ENCODE results near the gene SOAT2.
"Not testable (repeated sequence)": the region's sequence is repeated elsewhere in the genome, so short reads cannot be mapped to it uniquely, and the experiment has no call there.

The SOAT2 gene

DNA sequence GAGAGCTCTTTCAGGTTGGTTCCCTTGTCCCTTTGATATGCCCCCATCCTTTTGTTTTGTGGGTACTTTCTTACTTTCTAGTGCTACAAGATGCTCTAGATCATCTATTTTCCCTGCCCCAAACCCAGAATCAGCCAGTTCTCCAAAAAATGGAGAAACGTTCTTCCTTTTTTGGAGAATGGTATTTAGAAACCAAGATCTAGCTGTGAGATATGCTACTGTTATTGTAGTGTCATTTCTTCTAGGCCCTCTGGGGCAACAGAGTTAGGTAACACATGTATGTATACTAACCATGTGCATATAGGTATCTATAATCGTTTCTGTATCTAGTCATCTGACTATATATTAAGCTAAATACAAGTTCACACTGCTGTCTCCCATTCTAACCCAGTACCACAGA, 12.7 kb upstream of the SOAT2 start:
- Histone ChIP-seq H3K27me3 (replicated peaks in 2 of 5; ENCODE audit: control insufficient read depth in 4 of 5, insufficient read depth in 5 of 5, low read length in 4 of 5) (no peaks in the 10 kb centered on the region), H3K4me1 (ENCODE audit: control extremely low read depth in 1 of 4, control insufficient read depth in 4 of 4, insufficient read depth in 4 of 4, low read length in 3 of 4) (peaks cover 0 to 10% (median 4%) of the 10 kb centered on the region in 4 experiments), H3K36me3 (ENCODE audit: control insufficient read depth in 4 of 4, insufficient read depth in 4 of 4, low read length in 3 of 4) (no peaks in the 10 kb centered on the region), H3K9me3 (ENCODE audit: control extremely low read depth in 1 of 5, control insufficient read depth in 4 of 5, insufficient read depth in 2 of 5, low read depth in 1 of 5, low read length in 4 of 5) (no peaks in the 10 kb centered on the region), H3K4me3 (ENCODE audit: control insufficient read depth in 1 of 7, extremely low read depth in 1 of 7, insufficient read depth in 4 of 7, low read depth in 2 of 7, low read length in 6 of 7) (no peak overlapping the region), H3K27ac (ENCODE audit: insufficient read depth in 1 of 2, low read depth in 1 of 2, low read length in 2 of 2, poor library complexity in 1 of 2, severe bottlenecking in 2 of 2) (no peak overlapping the region)
- CTCF ChIA-PET: interaction anchor here (1.0 to 14.5 kb wide), 2 partner anchors 23 to 36 kb away, joined by 3 to 361 read pairs; no protein-coding TSS in a partner anchor
- no peak for DNase-seq
- POLR2A ChIA-PET: no interaction called here
- no CpG with 5 or more reads among the region's 2 CpGs for WGBS (ENCODE audit: insufficient coverage)

DNA sequence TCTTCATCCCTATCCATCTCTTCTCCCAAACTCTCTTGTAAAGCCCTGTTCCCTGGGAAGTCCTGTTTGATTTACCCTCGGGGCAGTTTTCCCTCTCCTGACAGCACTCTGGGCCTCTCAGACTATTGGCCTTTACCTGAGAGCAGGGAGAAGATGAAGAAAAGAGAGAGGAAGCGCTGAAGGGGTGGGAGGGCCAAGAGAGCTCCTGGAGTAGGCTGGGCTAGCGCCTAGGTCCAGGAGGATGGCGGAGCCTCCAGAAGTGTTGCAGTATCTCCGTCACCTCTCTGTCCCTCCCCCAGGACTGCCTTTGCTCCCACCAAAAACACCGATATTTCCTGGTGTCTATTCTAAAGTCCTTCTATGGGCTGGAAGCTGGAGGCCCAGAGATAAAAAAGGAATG, 11.5 kb upstream of the SOAT2 start:
- Histone ChIP-seq H3K27ac (ENCODE audit: insufficient read depth in 1 of 2, low read depth in 1 of 2, low read length in 2 of 2, poor library complexity in 1 of 2, severe bottlenecking in 2 of 2) (no peak overlapping the region), H3K36me3 (ENCODE audit: control insufficient read depth in 4 of 4, insufficient read depth in 4 of 4, low read length in 3 of 4) (no peaks in the 10 kb centered on the region), H3K4me1 (ENCODE audit: control extremely low read depth in 1 of 4, control insufficient read depth in 4 of 4, insufficient read depth in 4 of 4, low read length in 3 of 4) (peaks cover 0 to 13% (median 6%) of the 10 kb centered on the region in 4 experiments), H3K9me3 (ENCODE audit: control extremely low read depth in 1 of 5, control insufficient read depth in 4 of 5, insufficient read depth in 2 of 5, low read depth in 1 of 5, low read length in 4 of 5) (no peaks in the 10 kb centered on the region), H3K27me3 (replicated peaks in 2 of 5; ENCODE audit: control insufficient read depth in 4 of 5, insufficient read depth in 5 of 5, low read length in 4 of 5) (no peaks in the 10 kb centered on the region), H3K4me3 (ENCODE audit: control insufficient read depth in 1 of 7, extremely low read depth in 1 of 7, insufficient read depth in 4 of 7, low read depth in 2 of 7, low read length in 6 of 7) (no peak overlapping the region)
- CTCF ChIA-PET: interaction anchor here (1.7 to 14.5 kb wide), 2 partner anchors 13 to 24 kb away, joined by 9 to 361 read pairs; partner anchors contain the start of gene SPRYD3
- POLR2A ChIA-PET: no interaction called here
- no peak for DNase-seq
- WGBS (ENCODE audit: insufficient coverage): 100% methylated on average over 1 of the region's 6 CpGs

DNA sequence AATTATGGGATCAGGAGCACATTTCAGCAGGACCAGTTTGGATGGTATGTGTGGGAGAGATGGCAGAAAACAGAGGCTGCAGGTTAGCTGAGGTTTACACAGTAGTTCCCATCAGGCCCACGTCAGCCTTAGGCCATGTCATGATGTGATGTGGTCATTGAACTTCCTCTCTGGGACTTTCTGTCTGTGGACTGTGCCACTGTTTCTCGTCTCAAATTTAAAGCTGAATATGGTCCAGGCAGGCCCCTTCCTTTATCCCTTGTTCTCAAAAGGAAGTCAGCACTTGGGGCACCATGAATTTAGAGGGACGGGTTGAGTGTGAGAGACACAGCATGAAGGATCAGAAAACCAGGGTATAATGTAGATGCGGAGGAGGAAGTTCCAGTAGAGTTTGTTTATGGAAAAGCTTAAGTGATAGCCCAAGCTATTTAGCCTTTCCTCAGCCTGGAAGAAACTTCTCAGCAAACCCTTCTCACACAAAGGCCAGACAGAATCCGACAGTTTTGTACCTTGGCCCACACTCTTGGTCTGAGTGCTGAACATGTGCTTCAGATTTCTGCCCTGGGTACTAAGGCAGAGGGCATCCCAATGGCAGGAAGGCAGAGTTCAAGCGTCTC, 9.4 kb upstream of the SOAT2 start:
- POLR2A ChIA-PET: interaction anchor here (1.7 kb wide), 1 partner anchor 15 kb away, joined by 6 read pairs; the partner anchor contains the start of gene SPRYD3
- 90% methylated on average over 5 of the region's 6 CpGs for WGBS (ENCODE audit: insufficient coverage)
- Histone ChIP-seq H3K36me3 (ENCODE audit: control insufficient read depth in 4 of 4, insufficient read depth in 4 of 4, low read length in 3 of 4) (no peaks in the 10 kb centered on the region), H3K9me3 (ENCODE audit: control extremely low read depth in 1 of 5, control insufficient read depth in 4 of 5, insufficient read depth in 2 of 5, low read depth in 1 of 5, low read length in 4 of 5) (no peaks in the 10 kb centered on the region), H3K4me1 (ENCODE audit: control extremely low read depth in 1 of 4, control insufficient read depth in 4 of 4, insufficient read depth in 4 of 4, low read length in 3 of 4) (peaks cover 2 to 34% (median 26%) of the 10 kb centered on the region in 4 experiments), H3K27ac (ENCODE audit: insufficient read depth in 1 of 2, low read depth in 1 of 2, low read length in 2 of 2, poor library complexity in 1 of 2, severe bottlenecking in 2 of 2) (no peak overlapping the region), H3K27me3 (replicated peaks in 2 of 5; ENCODE audit: control insufficient read depth in 4 of 5, insufficient read depth in 5 of 5, low read length in 4 of 5) (no peaks in the 10 kb centered on the region), H3K4me3 (ENCODE audit: control insufficient read depth in 1 of 7, extremely low read depth in 1 of 7, insufficient read depth in 4 of 7, low read depth in 2 of 7, low read length in 6 of 7) (no peak overlapping the region)
- DNase-seq: peak in 2 of 3 donors; percentile 27 to 29
- CTCF ChIA-PET: interaction anchor here (0.9 to 14.5 kb wide), 4 partner anchors 9 to 26 kb away, joined by 4 to 361 read pairs (median 5); no protein-coding TSS in a partner anchor

GRCh38 chr12:53094394-53094787, 8.9 kb upstream of the SOAT2 start:
- ChIA-PET CTCF (interaction anchor here (1.2 to 14.5 kb wide), 3 partner anchors 8 to 26 kb away, joined by 4 to 361 read pairs (median 6); no protein-coding TSS in a partner anchor), POLR2A (interaction anchor here (1.7 kb wide), 1 partner anchor 15 kb away, joined by 6 read pairs; the partner anchor contains the start of gene SPRYD3)
- DNase-seq: no peak
- H3K36me3 ChIP-seq (ENCODE audit: control insufficient read depth in 4 of 4, insufficient read depth in 4 of 4, low read length in 3 of 4): no peaks in the 10 kb centered on the region
- H3K9me3 ChIP-seq (ENCODE audit: control extremely low read depth in 1 of 5, control insufficient read depth in 4 of 5, insufficient read depth in 2 of 5, low read depth in 1 of 5, low read length in 4 of 5): no peaks in the 10 kb centered on the region
- H3K27me3 ChIP-seq (replicated peaks in 2 of 5; ENCODE audit: control insufficient read depth in 4 of 5, insufficient read depth in 5 of 5, low read length in 4 of 5): no peaks in the 10 kb centered on the region
- H3K4me3 ChIP-seq (ENCODE audit: control insufficient read depth in 1 of 7, extremely low read depth in 1 of 7, insufficient read depth in 4 of 7, low read depth in 2 of 7, low read length in 6 of 7): no peak overlapping the region
- H3K4me1 ChIP-seq (ENCODE audit: control extremely low read depth in 1 of 4, control insufficient read depth in 4 of 4, insufficient read depth in 4 of 4, low read length in 3 of 4): peaks cover 2 to 39% (median 31%) of the 10 kb centered on the region in 4 experiments
- WGBS (ENCODE audit: insufficient coverage): 96% methylated on average over 6 of the region's 6 CpGs
- H3K27ac ChIP-seq (ENCODE audit: insufficient read depth in 1 of 2, low read depth in 1 of 2, low read length in 2 of 2, poor library complexity in 1 of 2, severe bottlenecking in 2 of 2): no peak overlapping the region

- ChIA-PET CTCF (interaction anchor here (1.3 to 14.5 kb wide), 3 partner anchors 9 to 27 kb away, joined by 3 to 361 read pairs (median 6); no protein-coding TSS in a partner anchor), POLR2A (interaction anchor here (1.7 kb wide), 1 partner anchor 16 kb away, joined by 6 read pairs; the partner anchor contains the start of gene SPRYD3)
- not testable (repeated sequence) for H3K27ac ChIP-seq (ENCODE audit: insufficient read depth in 1 of 2, low read depth in 1 of 2, low read length in 2 of 2, poor library complexity in 1 of 2, severe bottlenecking in 2 of 2); H3K4me3 ChIP-seq (ENCODE audit: control insufficient read depth in 1 of 7, extremely low read depth in 1 of 7, insufficient read depth in 4 of 7, low read depth in 2 of 7, low read length in 6 of 7); H3K9me3 ChIP-seq (ENCODE audit: control extremely low read depth in 1 of 5, control insufficient read depth in 4 of 5, insufficient read depth in 2 of 5, low read depth in 1 of 5, low read length in 4 of 5); H3K27me3 ChIP-seq (replicated peaks in 2 of 5; ENCODE audit: control insufficient read depth in 4 of 5, insufficient read depth in 5 of 5, low read length in 4 of 5); DNase-seq; H3K36me3 ChIP-seq (ENCODE audit: control insufficient read depth in 4 of 4, insufficient read depth in 4 of 4, low read length in 3 of 4)
- 100% methylated on average over 1 of the region's 5 CpGs for WGBS (ENCODE audit: insufficient coverage)
- peaks cover 2 to 39% (median 32%) of the 10 kb centered on the region in 4 experiments for H3K4me1 ChIP-seq (ENCODE audit: control extremely low read depth in 1 of 4, control insufficient read depth in 4 of 4, insufficient read depth in 4 of 4, low read length in 3 of 4)
Measured at GRCh38 chr12:53094796-53095595, 8.3 kb upstream of the SOAT2 start.

DNA sequence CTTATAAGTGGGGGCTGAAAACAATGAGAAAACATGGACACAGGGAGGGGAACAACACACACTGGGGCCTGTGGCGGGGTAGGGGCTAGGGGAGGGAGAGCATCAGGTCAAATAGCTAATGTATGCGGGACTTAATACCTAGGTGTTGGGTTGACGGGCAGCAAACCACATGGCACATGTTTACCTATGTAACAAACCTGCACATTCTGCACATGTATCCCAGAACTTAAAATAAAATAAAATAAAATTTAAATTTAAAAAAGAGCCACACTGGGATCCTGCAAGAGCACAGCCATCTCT, 7.7 kb upstream of the SOAT2 start:
- not testable (repeated sequence) for H3K27ac ChIP-seq (ENCODE audit: insufficient read depth in 1 of 2, low read depth in 1 of 2, low read length in 2 of 2, poor library complexity in 1 of 2, severe bottlenecking in 2 of 2); H3K27me3 ChIP-seq (replicated peaks in 2 of 5; ENCODE audit: control insufficient read depth in 4 of 5, insufficient read depth in 5 of 5, low read length in 4 of 5); DNase-seq; H3K9me3 ChIP-seq (ENCODE audit: control extremely low read depth in 1 of 5, control insufficient read depth in 4 of 5, insufficient read depth in 2 of 5, low read depth in 1 of 5, low read length in 4 of 5); H3K36me3 ChIP-seq (ENCODE audit: control insufficient read depth in 4 of 4, insufficient read depth in 4 of 4, low read length in 3 of 4); H3K4me3 ChIP-seq (ENCODE audit: control insufficient read depth in 1 of 7, extremely low read depth in 1 of 7, insufficient read depth in 4 of 7, low read depth in 2 of 7, low read length in 6 of 7)
- H3K4me1 ChIP-seq (ENCODE audit: control extremely low read depth in 1 of 4, control insufficient read depth in 4 of 4, insufficient read depth in 4 of 4, low read length in 3 of 4): peaks cover 2 to 39% (median 32%) of the 10 kb centered on the region in 4 experiments
- WGBS (ENCODE audit: insufficient coverage): no CpG with 5 or more reads among the region's 3 CpGs
- ChIA-PET CTCF (interaction anchor here (1.3 to 14.5 kb wide), 2 partner anchors 10 to 28 kb away, joined by 3 to 361 read pairs; no protein-coding TSS in a partner anchor), POLR2A (interaction anchor here (1.7 kb wide), 1 partner anchor 16 kb away, joined by 6 read pairs; the partner anchor contains the start of gene SPRYD3)

Data from common myeloid progenitor, CD34-positive (primary cell).